ENCODE data around the gene ITCH. TPM values are rescaled to one million over a fixed set of nuclear protein-coding genes. Genes with fewer than 3 reads are reported as not detected.
A peak's percentile ranks its signal among the peaks of the same experiment; 100 is the strongest.
"Not testable (repeated sequence)": the region's sequence is repeated elsewhere in the genome, so short reads cannot be mapped to it uniquely, and the experiment has no call there.

The ITCH gene
- total RNA-seq, 1 experiment from 2014 or later = 33.2 TPM

GRCh38 chr20:34516247-34517113 lies 153.4 kb downstream of the ITCH start, which contains the start of gene DYNLRB1:
TSS of gene DYNLRB1 (plus strand) at chr20:34516422. CDS start at chr20:34516459, 37 bp downstream.
- in situ Hi-C loops (cut with HindIII; ENCODE audit: low sequenced_read_pairs) = no loop called here
- DNase-seq (ENCODE audit: low spot score) = peak; percentile 98

DNA sequence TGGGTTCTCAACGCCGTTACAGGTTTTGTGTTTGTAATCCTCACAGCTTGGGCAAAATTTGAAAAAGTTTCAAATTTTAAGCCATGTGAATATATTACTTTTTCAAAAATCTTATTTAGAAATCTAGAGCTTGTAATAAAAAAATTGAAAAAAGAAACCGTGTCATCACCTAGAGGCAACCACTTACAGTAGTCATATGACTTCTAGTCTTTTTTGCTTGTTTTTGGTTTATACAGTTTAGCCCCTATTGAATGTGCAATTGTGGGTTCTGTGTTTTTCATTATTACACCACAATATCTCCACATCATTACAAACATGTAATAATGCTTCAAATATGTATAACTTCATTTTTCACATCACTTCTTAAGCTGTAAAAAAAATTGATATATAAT lies 154.0 kb downstream of the ITCH start:
- in situ Hi-C loops (cut with HindIII; ENCODE audit: low sequenced_read_pairs) = no loop called here
- no peak for DNase-seq (ENCODE audit: low spot score)

DNA sequence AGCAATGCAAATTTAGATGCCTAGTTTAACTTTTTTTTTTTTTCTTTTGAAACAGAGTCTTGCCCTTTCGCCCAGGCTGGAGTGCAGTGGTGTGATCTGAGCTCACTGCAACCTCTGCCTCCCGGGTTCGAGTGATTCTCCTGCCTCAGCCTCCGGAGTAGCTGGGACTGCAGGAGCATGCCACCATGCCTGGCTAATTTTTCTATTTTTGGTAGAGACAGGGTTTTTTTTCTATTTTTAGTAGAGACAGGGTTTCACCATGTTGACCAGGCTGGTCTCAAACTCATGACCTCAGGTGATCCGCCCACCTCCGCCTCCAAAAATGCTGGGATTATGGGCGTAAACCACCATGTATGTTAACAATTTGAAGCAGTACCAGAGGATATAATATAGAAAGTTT lies 155.8 kb downstream of the ITCH start:
- DNase-seq (ENCODE audit: low spot score); in situ Hi-C loops (cut with HindIII; ENCODE audit: low sequenced_read_pairs): not testable (repeated sequence)

DNA sequence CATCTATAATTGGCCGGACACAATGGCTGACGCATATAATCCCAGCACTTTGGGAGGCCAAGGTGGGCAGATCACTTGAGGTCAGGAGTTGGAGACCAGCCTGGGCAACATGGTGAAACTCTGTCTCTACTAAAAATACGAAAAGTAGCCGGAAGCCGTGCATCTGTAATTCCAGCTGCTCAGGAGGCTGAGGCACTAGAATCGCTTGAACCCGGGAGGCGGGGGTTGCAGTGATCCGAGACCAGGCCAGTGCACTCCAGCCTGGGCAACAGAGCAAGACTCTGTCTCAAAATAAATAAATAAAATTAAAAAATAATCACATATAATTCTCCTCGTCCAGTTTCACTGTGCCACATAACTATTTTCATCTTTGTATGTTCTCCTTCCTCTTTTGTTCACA lies 156.8 kb downstream of the ITCH start:
- DNase-seq (ENCODE audit: low spot score); in situ Hi-C loops (cut with HindIII; ENCODE audit: low sequenced_read_pairs): not testable (repeated sequence)

- in situ Hi-C loops (cut with HindIII; ENCODE audit: low sequenced_read_pairs) = no loop called here
- peak; percentile 54 for DNase-seq (ENCODE audit: low spot score)
These were observed 160.1 kb downstream of the ITCH start for GRCh38 chr20:34522969-34523871.

DNA sequence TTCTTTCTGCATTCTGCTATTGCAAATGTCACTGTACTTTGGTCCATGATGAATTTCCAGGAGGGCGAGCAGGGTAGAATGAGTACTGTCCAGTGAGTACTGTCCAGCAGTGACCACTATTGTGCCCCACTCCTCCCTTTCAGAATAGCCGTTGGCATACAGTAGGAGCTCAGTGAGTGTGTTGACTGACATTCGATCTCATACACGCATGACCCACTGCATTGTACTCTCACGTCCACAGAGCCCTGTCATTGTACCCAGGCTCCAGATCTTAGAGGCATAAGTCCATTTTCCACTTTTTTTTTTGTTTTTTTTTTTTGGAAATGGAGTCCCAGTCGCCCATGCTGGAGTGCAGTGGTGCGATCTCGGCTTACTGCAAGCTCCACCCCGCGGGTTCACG lies 161.4 kb downstream of the ITCH start:
- DNase-seq (ENCODE audit: low spot score) = no peak
- in situ Hi-C loops (cut with HindIII; ENCODE audit: low sequenced_read_pairs) = no loop called here

DNA sequence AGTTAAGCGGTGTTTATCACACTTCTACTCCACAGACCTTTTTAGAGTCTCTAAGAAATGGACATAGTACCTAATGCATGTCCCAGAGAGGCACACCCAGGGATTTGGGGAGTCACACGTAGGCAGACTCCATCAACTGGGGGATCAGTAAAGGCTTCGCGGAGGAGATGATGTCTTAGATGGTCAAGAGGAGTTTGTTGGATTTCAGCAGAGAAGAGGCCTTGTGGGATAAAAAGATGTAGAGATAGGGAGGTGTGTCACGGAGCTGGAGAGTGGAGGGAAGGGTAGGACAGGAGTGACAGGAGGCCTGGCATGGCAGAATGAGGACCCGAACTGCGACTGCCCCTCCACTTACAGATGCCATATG lies 162.3 kb downstream of the ITCH start:
- DNase-seq (ENCODE audit: low spot score) = no peak
- in situ Hi-C loops (cut with HindIII; ENCODE audit: low sequenced_read_pairs) = no loop called here

DNA sequence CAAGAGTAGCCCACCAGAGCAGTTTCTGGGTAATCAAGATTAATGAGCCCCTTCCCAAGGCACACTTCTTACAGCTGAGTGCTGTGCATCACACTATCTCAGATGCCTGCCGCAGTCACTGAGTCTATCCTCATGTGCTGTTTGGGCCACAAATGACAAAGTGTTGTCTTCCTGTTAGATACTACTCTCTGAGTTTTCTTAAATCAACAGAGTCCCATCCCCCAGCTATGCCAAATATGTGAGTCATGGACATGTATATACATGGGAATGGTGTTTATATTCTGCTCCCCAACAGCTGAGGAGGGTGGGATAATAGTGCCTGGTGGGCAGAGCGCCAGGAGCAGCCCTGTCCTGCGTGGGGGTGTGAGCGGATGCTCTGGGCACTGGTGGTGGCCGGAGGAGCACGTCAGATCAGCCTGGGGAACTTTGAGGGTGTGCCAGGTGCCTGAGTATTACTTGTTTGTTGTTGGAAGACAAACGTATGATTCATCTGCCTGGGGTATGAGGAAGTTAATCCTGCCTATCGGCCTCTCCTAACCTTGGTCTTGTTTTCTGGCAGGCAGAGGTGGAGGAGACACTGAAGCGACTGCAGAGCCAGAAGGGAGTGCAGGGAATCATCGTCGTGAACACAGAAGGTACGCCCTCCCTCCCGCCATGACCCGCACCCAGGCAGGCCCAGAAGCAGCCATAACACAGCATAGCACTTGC lies 162.8 kb downstream of the ITCH start:
- DNase-seq (ENCODE audit: low spot score) = peak; percentile 21
- in situ Hi-C loops (cut with HindIII; ENCODE audit: low sequenced_read_pairs) = no loop called here

GRCh38 chr20:34526466-34526865 lies 163.4 kb downstream of the ITCH start:
- in situ Hi-C loops (cut with HindIII; ENCODE audit: low sequenced_read_pairs) = no loop called here
- DNase-seq (ENCODE audit: low spot score) = no peak

DNA sequence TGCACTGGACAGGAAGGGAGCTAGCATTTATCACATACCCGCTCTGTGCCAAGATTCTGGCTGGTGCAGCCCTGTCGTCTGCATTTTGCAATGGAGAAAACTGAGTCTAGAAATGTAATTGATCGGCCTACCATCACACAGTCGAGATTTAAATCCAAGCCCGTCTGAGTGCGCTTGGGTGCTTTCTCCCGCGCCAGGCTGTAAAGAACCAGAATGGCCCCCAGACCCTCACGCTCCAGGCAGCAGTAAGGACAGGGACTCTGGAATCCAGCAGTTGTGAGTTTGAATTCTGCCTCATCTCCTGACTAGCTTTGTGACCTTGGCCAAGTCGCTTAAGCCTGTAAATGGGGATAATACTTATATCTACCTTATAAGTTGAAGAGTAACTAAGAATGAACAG lies 163.9 kb downstream of the ITCH start:
- in situ Hi-C loops (cut with HindIII; ENCODE audit: low sequenced_read_pairs) = no loop called here
- no peak for DNase-seq (ENCODE audit: low spot score)

DNA sequence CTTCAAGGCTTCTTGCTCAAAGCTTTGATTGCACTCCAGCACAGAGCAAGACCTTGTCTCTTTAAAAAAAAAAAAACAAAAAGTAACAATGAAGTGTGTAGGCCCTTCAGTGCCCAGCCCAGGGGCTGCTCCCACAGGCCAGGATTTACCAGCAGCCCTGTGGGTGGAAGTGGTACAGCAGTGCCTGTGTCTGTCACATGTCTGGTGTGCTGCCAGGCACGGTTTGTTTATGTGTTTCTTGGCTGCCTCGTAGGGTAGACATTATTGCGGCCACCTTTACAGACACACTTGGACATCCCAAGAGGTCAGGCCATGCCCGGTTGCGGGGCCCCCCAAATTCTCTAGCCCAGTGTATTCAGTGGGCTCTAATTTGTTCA lies 165.8 kb downstream of the ITCH start:
- peak; percentile 53 for DNase-seq (ENCODE audit: low spot score)
- in situ Hi-C loops (cut with HindIII; ENCODE audit: low sequenced_read_pairs) = no loop called here

- in situ Hi-C loops (cut with HindIII; ENCODE audit: low sequenced_read_pairs) = no loop called here
- DNase-seq (ENCODE audit: low spot score) = no peak
These were observed 166.7 kb downstream of the ITCH start for GRCh38 chr20:34529742-34530141.

- in situ Hi-C loops (cut with HindIII; ENCODE audit: low sequenced_read_pairs) = no loop called here
These were observed 167.3 kb downstream of the ITCH start for GRCh38 chr20:34530342-34530741.

GRCh38 chr20:34531608-34532265 lies 168.7 kb downstream of the ITCH start:
- no peak for DNase-seq (ENCODE audit: low spot score)
- in situ Hi-C loops (cut with HindIII; ENCODE audit: low sequenced_read_pairs) = no loop called here

More at GRCh38 chr20:34530342-34530741, 167.3 kb downstream of the ITCH start:
- no peak for DNase-seq (ENCODE audit: low spot score)

- in situ Hi-C loops (cut with HindIII; ENCODE audit: low sequenced_read_pairs) = no loop called here
- no peak for DNase-seq (ENCODE audit: low spot score)
These were observed 169.2 kb downstream of the ITCH start for GRCh38 chr20:34532320-34532719.

DNA sequence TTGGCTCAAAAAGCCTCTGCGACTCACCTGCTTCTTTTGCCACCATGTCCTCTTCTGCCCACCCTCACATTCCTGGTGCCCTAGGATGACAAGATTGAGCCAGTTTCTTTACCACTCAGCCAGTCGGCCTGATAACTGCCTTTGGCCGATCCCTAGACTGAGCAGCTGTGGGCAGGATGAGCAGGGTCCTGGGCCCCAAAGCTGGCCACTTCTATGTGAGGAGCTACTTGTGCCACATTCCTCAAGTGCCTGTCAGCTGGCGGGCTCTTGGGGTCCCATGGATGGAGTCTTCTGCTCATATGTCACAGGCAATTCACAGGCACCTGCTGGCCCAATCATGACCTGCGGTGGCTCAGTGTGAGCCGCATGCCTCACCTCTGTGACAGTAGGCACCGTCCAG lies 169.7 kb downstream of the ITCH start:
- no peak for DNase-seq (ENCODE audit: low spot score)
- in situ Hi-C loops (cut with HindIII; ENCODE audit: low sequenced_read_pairs) = no loop called here

GRCh38 chr20:34534391-34535165 lies 171.5 kb downstream of the ITCH start:
- DNase-seq (ENCODE audit: low spot score) = no peak
- in situ Hi-C loops (cut with HindIII; ENCODE audit: low sequenced_read_pairs) = no loop called here

- in situ Hi-C loops (cut with HindIII; ENCODE audit: low sequenced_read_pairs) = no loop called here
These were observed 172.3 kb downstream of the ITCH start for GRCh38 chr20:34535301-34535840.

More at GRCh38 chr20:34535301-34535840, 172.3 kb downstream of the ITCH start:
- no peak for DNase-seq (ENCODE audit: low spot score)
